ENCODE data around the gene TBX19.
"Not testable (repeated sequence)": the region's sequence is repeated elsewhere in the genome, so short reads cannot be mapped to it uniquely, and the experiment has no call there.

Gene TBX19

GRCh38 chr1:168320800-168321450, 40.2 kb downstream of the TBX19 start:
- DNase-seq (ENCODE audit: low spot score), result no peak

- peak; percentile 57 for DNase-seq (ENCODE audit: low spot score)
These were observed 41.3 kb downstream of the TBX19 start for GRCh38 chr1:168321945-168322344.

- no peak for DNase-seq (ENCODE audit: low spot score)
These were observed 44.2 kb downstream of the TBX19 start for GRCh38 chr1:168324745-168325425.

GRCh38 chr1:168328731-168329364, 48.2 kb downstream of the TBX19 start:
- DNase-seq (ENCODE audit: low spot score), result no peak

- DNase-seq (ENCODE audit: low spot score), result no peak
These were observed 49.6 kb downstream of the TBX19 start for GRCh38 chr1:168330285-168330684.

GRCh38 chr1:168331569-168331968, 50.9 kb downstream of the TBX19 start:
- DNase-seq (ENCODE audit: low spot score), result no peak

GRCh38 chr1:168333562-168334276, 53.0 kb downstream of the TBX19 start:
- DNase-seq (ENCODE audit: low spot score), result no peak

GRCh38 chr1:168335500-168335899, 54.8 kb downstream of the TBX19 start:
- DNase-seq (ENCODE audit: low spot score), result no peak

- no peak for DNase-seq (ENCODE audit: low spot score)
These were observed 58.2 kb downstream of the TBX19 start for GRCh38 chr1:168338589-168339503.

GRCh38 chr1:168340781-168341482, 60.3 kb downstream of the TBX19 start:
- DNase-seq (ENCODE audit: low spot score), result no peak

- no peak for DNase-seq (ENCODE audit: low spot score)
These were observed 60.9 kb downstream of the TBX19 start for GRCh38 chr1:168341483-168341975.

GRCh38 chr1:168342572-168343280, 62.0 kb downstream of the TBX19 start:
- DNase-seq (ENCODE audit: low spot score), result peak; percentile 91

- DNase-seq (ENCODE audit: low spot score), result peak; percentile 35
These were observed 62.9 kb downstream of the TBX19 start for GRCh38 chr1:168343566-168343965.

GRCh38 chr1:168344517-168344916, 63.8 kb downstream of the TBX19 start:
- DNase-seq (ENCODE audit: low spot score), result no peak

- DNase-seq (ENCODE audit: low spot score), result no peak
These were observed 65.3 kb downstream of the TBX19 start for GRCh38 chr1:168345939-168346338.

GRCh38 chr1:168347630-168348029, 67.0 kb downstream of the TBX19 start:
- DNase-seq (ENCODE audit: low spot score), result no peak

GRCh38 chr1:168348146-168348709, 67.6 kb downstream of the TBX19 start:
- peak; percentile 45 for DNase-seq (ENCODE audit: low spot score)

GRCh38 chr1:168354335-168355269, 73.9 kb downstream of the TBX19 start:
- DNase-seq (ENCODE audit: low spot score), result not testable (repeated sequence)

Data from NAMALWA (cell line).